ES-I3 (cell line): ENCODE measurements around the gene MOCOS.

Experiments
- H3K36me3 ChIP-seq: 2 replicates; pipeline ENCODE4 v1.6.1; 2013; ENCODE audit warnings: mild to moderate bottlenecking, low read length, control low read depth, moderate library complexity; ENCODE audit not compliant: insufficient read depth
- H3K4me1 ChIP-seq: 2 replicates; pipeline ENCODE4 v1.6.1; 2013; ENCODE audit warnings: mild to moderate bottlenecking, control low read depth, low read length; ENCODE audit not compliant: insufficient read depth
- H3K9ac ChIP-seq: 2 replicates; pipeline ENCODE4 v1.6.1; 2013; ENCODE audit warnings: low read depth, mild to moderate bottlenecking, low read length, moderate library complexity
- H3K9me3 ChIP-seq: 2 replicates; pipeline ENCODE4 v1.6.1; 2013; ENCODE audit warnings: mild to moderate bottlenecking, low read length, moderate library complexity; ENCODE audit not compliant: control insufficient read depth, insufficient read depth

MOCOS gene

DNA sequence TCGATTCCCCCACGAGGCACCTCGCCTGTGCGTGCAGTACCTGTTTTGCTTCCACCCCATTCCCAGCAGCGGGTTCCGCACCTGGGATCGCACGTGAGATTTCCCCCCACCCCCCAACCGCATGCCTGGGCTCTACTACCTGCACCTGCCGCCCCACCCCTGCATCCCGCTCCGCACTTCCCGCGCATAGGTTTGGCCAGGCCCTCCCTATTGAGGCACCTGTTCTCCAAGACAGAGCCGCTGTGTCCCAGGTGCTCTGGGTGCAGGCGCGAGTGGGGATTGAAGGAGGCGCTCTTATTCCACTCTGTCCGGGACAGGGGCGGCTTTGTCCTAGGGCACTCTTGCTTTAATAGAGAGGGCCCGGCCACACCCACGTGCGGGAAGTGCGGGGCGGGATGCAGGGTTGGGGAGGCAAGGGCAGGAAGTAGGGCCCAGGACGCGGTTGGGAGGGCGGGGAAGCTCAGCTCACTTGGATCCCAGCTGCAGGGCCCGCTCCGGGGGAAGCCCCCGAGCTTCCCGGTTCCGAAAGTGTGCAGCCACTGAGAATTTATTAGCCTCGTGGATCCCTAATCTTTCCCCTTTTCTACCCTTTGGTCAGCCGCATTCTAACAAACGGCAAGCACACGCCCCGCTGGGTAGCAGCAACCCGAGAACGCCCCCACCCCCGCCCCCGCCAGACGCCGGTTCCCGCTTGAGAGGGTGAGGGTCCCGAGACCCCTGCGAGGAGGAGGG is 670 bp upstream of the MOCOS start:
- peak overlapping the region; percentile 64 for H3K9ac ChIP-seq
- no peaks in the 10 kb centered on the region for H3K36me3 ChIP-seq
- peaks cover 6% of the 10 kb centered on the region; the same call in 1 of the 2 replicates for H3K4me1 ChIP-seq
- no peaks in the 10 kb centered on the region for H3K9me3 ChIP-seq

GRCh38 chr18:36187826-36188721 is 777 bp downstream of the MOCOS start:
- H3K4me1 ChIP-seq: peaks cover 6% of the 10 kb centered on the region; the same call in 1 of the 2 replicates
- H3K36me3 ChIP-seq: no peaks in the 10 kb centered on the region
- no peaks in the 10 kb centered on the region for H3K9me3 ChIP-seq
- peak overlapping the region; percentile 64 for H3K9ac ChIP-seq

DNA sequence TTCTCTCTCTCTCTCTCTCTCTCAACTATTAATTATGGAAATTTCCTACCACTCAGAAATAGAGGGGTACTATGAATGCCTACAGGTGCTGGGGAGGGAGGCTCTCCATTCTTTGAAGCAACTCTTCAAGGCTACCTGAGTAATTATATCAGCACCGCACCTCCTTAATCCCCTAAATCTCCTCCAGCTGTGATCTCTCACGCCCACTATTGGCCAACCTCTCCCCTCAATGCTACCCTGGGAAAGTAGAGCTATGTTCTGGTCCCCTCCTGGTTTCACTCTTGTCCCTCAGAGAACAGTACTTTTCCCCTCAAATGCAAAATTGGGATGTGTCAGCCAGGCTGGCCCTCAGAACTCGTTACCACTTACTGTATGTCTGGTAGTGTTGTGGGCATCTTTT is 1.6 kb downstream of the MOCOS start:
- Histone ChIP-seq H3K36me3 (no peaks in the 10 kb centered on the region), H3K9me3 (no peaks in the 10 kb centered on the region), H3K9ac (no peak overlapping the region), H3K4me1 (peaks cover 6% of the 10 kb centered on the region; the same call in 1 of the 2 replicates)

GRCh38 chr18:36189486-36189885 is 2.2 kb downstream of the MOCOS start:
- Histone ChIP-seq H3K36me3 (no peaks in the 10 kb centered on the region), H3K9me3 (no peaks in the 10 kb centered on the region), H3K4me1 (peaks cover 6% of the 10 kb centered on the region; the same call in 1 of the 2 replicates), H3K9ac (no peak overlapping the region)

DNA sequence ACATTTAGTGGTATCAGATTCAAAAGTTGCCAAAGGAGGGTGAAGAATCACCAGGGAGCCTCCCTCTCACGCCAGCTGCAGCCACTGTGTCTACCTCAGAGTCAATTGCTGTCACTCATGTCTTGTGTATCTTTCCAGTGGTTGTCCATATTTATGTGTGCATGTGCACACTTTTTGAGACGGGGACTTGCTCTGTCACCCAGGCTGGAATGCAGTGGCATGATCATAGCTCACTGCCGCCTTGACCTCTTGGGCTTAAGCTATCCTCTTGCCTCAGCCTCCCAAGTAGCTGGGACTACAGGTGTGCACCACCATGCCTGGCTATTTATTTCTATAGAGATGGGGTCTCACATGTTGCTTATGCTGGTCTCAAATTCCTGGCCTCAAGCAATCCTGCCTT is 4.0 kb downstream of the MOCOS start:
- Histone ChIP-seq H3K4me1 (peaks cover 6% of the 10 kb centered on the region; the same call in 1 of the 2 replicates), H3K36me3 (no peaks in the 10 kb centered on the region), H3K9me3 (no peaks in the 10 kb centered on the region), H3K9ac (no peak overlapping the region)

DNA sequence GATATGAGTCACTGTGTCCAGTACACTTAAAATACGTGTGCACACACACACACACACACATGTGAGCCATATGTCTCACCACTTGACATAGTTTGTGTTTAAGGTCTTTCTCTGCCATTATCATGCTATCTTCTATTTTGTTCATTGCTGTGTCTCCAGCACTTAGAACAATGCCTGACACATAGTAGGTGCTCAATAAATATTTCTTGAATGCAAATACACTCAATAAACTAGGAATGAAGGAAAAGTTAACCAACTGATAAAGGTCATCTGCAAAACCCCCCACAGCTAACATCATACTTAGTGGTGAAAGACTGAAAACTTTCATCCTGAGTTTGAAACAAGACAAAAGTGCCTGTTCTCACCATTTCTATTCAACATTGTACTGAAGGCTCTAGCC is 4.4 kb downstream of the MOCOS start:
- H3K4me1 ChIP-seq: peaks cover 6% of the 10 kb centered on the region; the same call in 1 of the 2 replicates
- H3K9ac ChIP-seq: no peak overlapping the region
- no peaks in the 10 kb centered on the region for H3K36me3 ChIP-seq
- no peaks in the 10 kb centered on the region for H3K9me3 ChIP-seq

- no peaks in the 10 kb centered on the region for H3K4me1 ChIP-seq
- no peaks in the 10 kb centered on the region; the same call in 1 of the 2 replicates for H3K36me3 ChIP-seq
- no peak overlapping the region for H3K9ac ChIP-seq
- H3K9me3 ChIP-seq: no peaks in the 10 kb centered on the region
Observed at GRCh38 chr18:36194600-36195315, 7.5 kb downstream of the MOCOS start.

DNA sequence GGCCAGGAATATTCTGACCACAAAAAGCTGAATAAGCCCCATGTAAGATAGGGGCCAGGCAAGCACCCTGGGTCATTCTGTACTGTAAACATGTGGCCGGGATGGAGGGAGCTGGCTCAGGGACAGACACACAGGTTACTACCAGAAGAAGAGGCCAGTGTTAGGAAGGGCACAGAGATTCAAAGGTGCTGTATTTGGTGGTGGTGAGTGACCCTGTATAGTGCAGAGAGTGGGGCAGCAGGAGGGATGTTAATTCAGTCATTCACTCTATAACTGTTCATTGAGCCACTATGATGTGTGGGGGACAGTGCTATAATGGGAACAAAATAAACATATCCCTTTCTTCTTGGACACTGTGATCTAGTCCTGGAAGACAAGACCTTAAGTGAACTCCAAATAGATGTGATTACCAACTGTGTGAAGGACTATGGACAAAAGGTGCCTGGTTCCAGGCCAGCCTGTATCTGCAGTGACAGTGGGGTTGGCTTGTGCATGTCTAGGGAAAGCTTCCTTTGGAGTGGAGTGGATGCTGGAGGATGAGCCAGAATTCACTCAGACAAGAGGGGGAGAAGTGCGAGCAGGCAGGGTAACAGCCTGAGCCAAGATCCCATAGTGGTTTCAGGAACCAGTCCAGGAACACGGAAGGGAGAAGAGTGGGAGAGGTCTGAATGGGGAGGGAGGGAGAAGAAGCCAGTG is 8.3 kb downstream of the MOCOS start:
- H3K9me3 ChIP-seq: no peaks in the 10 kb centered on the region
- H3K9ac ChIP-seq: no peak overlapping the region
- no peaks in the 10 kb centered on the region for H3K4me1 ChIP-seq
- no peaks in the 10 kb centered on the region; the same call in 1 of the 2 replicates for H3K36me3 ChIP-seq

GRCh38 chr18:36196238-36196995 is 9.1 kb downstream of the MOCOS start:
- Histone ChIP-seq H3K9ac (no peak overlapping the region), H3K4me1 (no peaks in the 10 kb centered on the region), H3K36me3 (no peaks in the 10 kb centered on the region; the same call in 1 of the 2 replicates), H3K9me3 (no peaks in the 10 kb centered on the region)

- no peak overlapping the region for H3K9ac ChIP-seq
- no peaks in the 10 kb centered on the region; the same call in 1 of the 2 replicates for H3K36me3 ChIP-seq
- no peaks in the 10 kb centered on the region for H3K9me3 ChIP-seq
- H3K4me1 ChIP-seq: no peaks in the 10 kb centered on the region
Observed at GRCh38 chr18:36197511-36198166, 10.3 kb downstream of the MOCOS start.

DNA sequence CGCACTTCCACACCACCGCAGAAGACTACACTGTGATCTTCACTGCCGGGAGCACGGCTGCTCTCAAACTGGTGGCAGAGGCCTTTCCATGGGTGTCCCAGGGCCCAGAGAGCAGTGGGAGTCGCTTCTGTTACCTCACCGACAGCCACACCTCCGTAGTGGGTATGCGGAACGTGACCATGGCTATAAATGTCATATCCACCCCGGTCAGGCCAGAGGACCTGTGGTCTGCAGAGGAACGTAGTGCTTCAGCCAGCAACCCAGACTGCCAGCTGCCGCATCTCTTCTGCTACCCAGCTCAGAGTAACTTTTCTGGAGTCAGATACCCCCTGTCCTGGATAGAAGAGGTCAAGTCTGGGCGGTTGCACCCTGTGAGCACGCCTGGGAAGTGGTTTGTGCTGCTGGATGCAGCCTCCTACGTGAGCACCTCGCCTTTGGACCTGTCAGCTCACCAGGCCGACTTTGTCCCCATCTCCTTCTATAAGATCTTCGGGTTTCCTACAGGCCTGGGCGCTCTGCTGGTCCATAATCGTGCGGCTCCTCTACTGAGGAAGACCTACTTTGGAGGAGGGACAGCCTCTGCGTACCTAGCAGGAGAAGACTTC is 12.5 kb downstream of the MOCOS start:
- no peaks in the 10 kb centered on the region for H3K4me1 ChIP-seq
- H3K9ac ChIP-seq: no peak overlapping the region
- no peaks in the 10 kb centered on the region; the same call in 1 of the 2 replicates for H3K36me3 ChIP-seq
- H3K9me3 ChIP-seq: no peaks in the 10 kb centered on the region

GRCh38 chr18:36200354-36200771 is 13.1 kb downstream of the MOCOS start:
- no peaks in the 10 kb centered on the region for H3K4me1 ChIP-seq
- H3K9ac ChIP-seq: no peak overlapping the region
- H3K36me3 ChIP-seq: peaks cover 1% of the 10 kb centered on the region
- H3K9me3 ChIP-seq: no peaks in the 10 kb centered on the region
